ENCODE results near the gene PTPA.
"Not testable (repeated sequence)": the region's sequence is repeated elsewhere in the genome, so short reads cannot be mapped to it uniquely, and the experiment has no call there.

- TF ChIP-seq CTCF (IDR thresholded peaks at IDR 0.05 in 2 of 3, conservative IDR thresholded peaks at IDR 0.05 in 1 of 3; ENCODE audit: control insufficient read depth in 2 of 3, extremely low read depth in 1 of 3, insufficient read depth in 1 of 3, low read depth in 3 of 3, low read length in 3 of 3); EP300 (IDR thresholded peaks at IDR 0.05; ENCODE audit: borderline replicate concordance in 1 of 2, control insufficient read depth in 1 of 2, low read depth in 2 of 2, low read length in 2 of 2); ZNF274 (IDR thresholded peaks at IDR 0.05; ENCODE audit: insufficient read depth, insufficient read length); ASH2L (IDR thresholded peaks at IDR 0.05; ENCODE audit: borderline replicate concordance, low read depth); NRF1 (conservative IDR thresholded peaks at IDR 0.05; ENCODE audit: low read depth, low read length); GABPA (IDR thresholded peaks at IDR 0.05; ENCODE audit: low read depth); NFIC (IDR thresholded peaks at IDR 0.05; ENCODE audit: low read depth, low read length); NFYB (IDR thresholded peaks at IDR 0.05; ENCODE audit: insufficient read depth, low read depth, low read length): not testable (repeated sequence)
Observed at GRCh38 chr9:129112526-129112925, 1.3 kb downstream of the PTPA start.
